ENCODE measurements around the gene SLC35G1. TPM values are rescaled to one million over a fixed set of nuclear protein-coding genes. Genes with fewer than 3 reads are reported as not detected.

SLC35G1 gene
- total RNA-seq, 1 experiment from 2014 or later: 9.4 TPM

DNA sequence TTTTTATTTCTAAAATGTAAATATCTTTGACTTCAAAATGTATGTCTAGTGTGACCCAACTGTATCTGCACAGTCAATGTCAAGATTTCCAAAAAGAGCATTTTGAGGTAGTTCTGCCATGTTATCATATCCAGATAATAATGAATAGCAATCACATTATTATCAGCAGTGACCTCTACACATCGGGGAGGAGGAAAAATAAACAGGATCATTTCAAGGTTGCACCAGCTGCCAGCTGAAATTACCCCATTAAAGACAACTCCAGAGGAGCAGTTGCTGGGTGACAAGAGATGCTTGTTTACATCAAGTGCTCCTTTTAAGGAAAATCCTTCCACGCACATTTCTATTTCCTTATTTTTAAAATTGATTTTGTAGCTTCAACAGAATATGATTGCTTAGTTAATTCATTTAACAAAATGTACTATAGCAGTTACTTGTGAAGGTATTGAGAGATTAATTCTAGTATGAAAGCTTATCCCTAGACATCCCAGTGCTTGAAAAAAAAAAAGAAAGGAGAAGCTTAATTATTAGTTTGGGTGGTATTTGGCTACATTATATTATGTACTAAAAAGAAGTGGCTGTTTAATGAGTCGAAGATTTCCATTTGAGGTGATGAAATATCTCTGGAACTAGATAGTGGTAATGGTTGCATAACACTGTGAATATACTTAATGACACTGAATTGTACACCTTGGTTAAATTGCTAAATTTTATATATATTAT is 19.3 kb upstream of the SLC35G1 start:
- Histone ChIP-seq H3K27me3 (ENCODE audit: insufficient read depth, low read length) (no peaks in the 10 kb centered on the region), H3K4me3 (replicated peaks in 1 of 2; ENCODE audit: low read depth in 1 of 2, low read length in 2 of 2) (no peak overlapping the region), H3K36me3 (ENCODE audit: control insufficient read depth in 1 of 2, insufficient read depth in 2 of 2, low read length in 2 of 2) (no peaks in the 10 kb centered on the region), H3K4me1 (ENCODE audit: control insufficient read depth in 1 of 2, insufficient read depth in 2 of 2, low read length in 2 of 2) (peaks cover 0 to 4% of the 10 kb centered on the region in 2 experiments; a peak in 1 of 4 replicates), H3K4me2 (ENCODE audit: low read length) (no peak overlapping the region), H3K79me2 (ENCODE audit: insufficient read depth, low read length) (no peaks in the 10 kb centered on the region), H3K9ac (ENCODE audit: low read length) (no peak overlapping the region), H3K9me3 (ENCODE audit: control insufficient read depth in 1 of 2, insufficient read depth in 1 of 2, low read depth in 1 of 2, low read length in 2 of 2) (no peaks in the 10 kb centered on the region), H3K27ac (ENCODE audit: low read depth, low read length) (no peak overlapping the region), H4K20me1 (ENCODE audit: insufficient read depth) (no peaks in the 10 kb centered on the region), H3K9me2 (ENCODE audit: insufficient read depth) (no peaks in the 10 kb centered on the region), H2AFZ (ENCODE audit: low read depth, low read length, poor library complexity, severe bottlenecking) (no peak overlapping the region)
- intact Hi-C loops (cut with micrococcal nuclease): no loop called here
- ChIA-PET CTCF (interaction anchor here (1.1 to 1.5 kb wide), 2 partner anchors 16 to 53 kb away, joined by 3 to 4 read pairs; no protein-coding TSS in a partner anchor), POLR2A (no interaction called here), RAD21 (ENCODE audit: low non-redundant PET in 1 of 2, low total read pairs in 2 of 2, uncharacterized antibody in 2 of 2, unreplicated experiment in 2 of 2) (interaction anchor here in 1 of 2 experiments (0.7 kb wide), 1 partner anchor 29 kb away, joined by 3 read pairs; no protein-coding TSS in a partner anchor)
- no TSS peak for BruUV-seq (replicated peaks)
- DNase-seq (ENCODE audit: low read depth, low spot score) (no peak), ATAC-seq (no peak)
- TF ChIP-seq RAD21 (IDR thresholded peaks at IDR 0.05; ENCODE audit: low read depth) (no peak), ELF1 (IDR thresholded peaks at IDR 0.05; ENCODE audit: borderline replicate concordance, low read depth) (no peak), SRF (IDR thresholded peaks at IDR 0.05; ENCODE audit: low read depth) (no peak), CBX3 (IDR thresholded peaks at IDR 0.05; ENCODE audit: low read depth) (no peak), TCF7L2 (IDR thresholded peaks at IDR 0.05; ENCODE audit: borderline replicate concordance, extremely low read depth, insufficient read depth, insufficient read length) (no peak), POLR2A (IDR thresholded peaks at IDR 0.05; ENCODE audit: borderline replicate concordance, extremely low read depth, insufficient read depth, insufficient read length) (no peak), ZFX (IDR thresholded peaks at IDR 0.05) (no peak), EZH2phosphoT487 (IDR thresholded peaks at IDR 0.05; ENCODE audit: borderline replicate concordance) (no peak), SIN3A (IDR thresholded peaks at IDR 0.05; ENCODE audit: low read depth) (no peak), POLR2AphosphoS5 (IDR thresholded peaks at IDR 0.05; ENCODE audit: low read depth, low read length) (no peak)
- TF ChIP-seq, protein P1, sequence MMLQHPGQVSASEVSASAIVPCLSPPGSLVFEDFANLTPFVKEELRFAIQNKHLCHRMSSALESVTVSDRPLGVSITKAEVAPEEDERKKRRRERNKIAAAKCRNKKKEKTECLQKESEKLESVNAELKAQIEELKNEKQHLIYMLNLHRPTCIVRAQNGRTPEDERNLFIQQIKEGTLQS (IDR thresholded peaks at IDR 0.05): no peak
- TF ChIP-seq, protein P2, sequence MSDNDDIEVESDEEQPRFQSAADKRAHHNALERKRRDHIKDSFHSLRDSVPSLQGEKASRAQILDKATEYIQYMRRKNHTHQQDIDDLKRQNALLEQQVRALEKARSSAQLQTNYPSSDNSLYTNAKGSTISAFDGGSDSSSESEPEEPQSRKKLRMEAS (IDR thresholded peaks at IDR 0.05): no peak
- TF ChIP-seq, protein P3, sequence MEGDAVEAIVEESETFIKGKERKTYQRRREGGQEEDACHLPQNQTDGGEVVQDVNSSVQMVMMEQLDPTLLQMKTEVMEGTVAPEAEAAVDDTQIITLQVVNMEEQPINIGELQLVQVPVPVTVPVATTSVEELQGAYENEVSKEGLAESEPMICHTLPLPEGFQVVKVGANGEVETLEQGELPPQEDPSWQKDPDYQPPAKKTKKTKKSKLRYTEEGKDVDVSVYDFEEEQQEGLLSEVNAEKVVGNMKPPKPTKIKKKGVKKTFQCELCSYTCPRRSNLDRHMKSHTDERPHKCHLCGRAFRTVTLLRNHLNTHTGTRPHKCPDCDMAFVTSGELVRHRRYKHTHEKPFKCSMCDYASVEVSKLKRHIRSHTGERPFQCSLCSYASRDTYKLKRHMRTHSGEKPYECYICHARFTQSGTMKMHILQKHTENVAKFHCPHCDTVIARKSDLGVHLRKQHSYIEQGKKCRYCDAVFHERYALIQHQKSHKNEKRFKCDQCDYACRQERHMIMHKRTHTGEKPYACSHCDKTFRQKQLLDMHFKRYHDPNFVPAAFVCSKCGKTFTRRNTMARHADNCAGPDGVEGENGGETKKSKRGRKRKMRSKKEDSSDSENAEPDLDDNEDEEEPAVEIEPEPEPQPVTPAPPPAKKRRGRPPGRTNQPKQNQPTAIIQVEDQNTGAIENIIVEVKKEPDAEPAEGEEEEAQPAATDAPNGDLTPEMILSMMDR (IDR thresholded peaks at IDR 0.05 in 2 of 3, conservative IDR thresholded peaks at IDR 0.05 in 1 of 3; ENCODE audit: borderline replicate concordance in 1 of 3, insufficient read depth in 1 of 3, low read depth in 2 of 3, low read length in 2 of 3): no peak
